Measurements from ENCODE around the gene MEX3B. TPM values are rescaled to one million over a fixed set of nuclear protein-coding genes. Genes with fewer than 3 reads are reported as not detected.

The MEX3B gene
- total and polyA plus RNA-seq, 9 of the 15 experiments (the other 6 are each of a cell fraction or from before 2014, with no cell fraction given): 0.94 to 12.8 (median 3.6) TPM

- TF ChIP-seq CREB3L1 (IDR thresholded peaks at IDR 0.05; ENCODE audit: borderline replicate concordance, low read depth): peak; percentile 54
- no peak for TF ChIP-seq HMGXB4 (CRISPR knock-in tag; IDR thresholded peaks at IDR 0.05)
- TF ChIP-seq SMAD2 (IDR thresholded peaks at IDR 0.05; ENCODE audit: low read depth, low read length): no peak
- no peak for TF ChIP-seq KLF10 (CRISPR knock-in tag; IDR thresholded peaks at IDR 0.05)
- TF ChIP-seq POLR2H (tag; IDR thresholded peaks at IDR 0.05; ENCODE audit: low read depth): peak; percentile 31; the same call in 1 of the 2 replicates
- TF ChIP-seq VEZF1 (CRISPR knock-in tag; IDR thresholded peaks at IDR 0.05): peak; percentile 93
- TF ChIP-seq CTCF (IDR thresholded peaks at IDR 0.05 in 2 of 3, conservative IDR thresholded peaks at IDR 0.05 in 1 of 3; ENCODE audit: insufficient read depth in 2 of 3, low read depth in 1 of 3, low read length in 3 of 3): peak; percentile 66 to 80 (median 80)
- TF ChIP-seq RBM15 (IDR thresholded peaks at IDR 0.05; ENCODE audit: insufficient read depth, low read length): no peak
- TF ChIP-seq HNRNPH1 (optimal IDR thresholded peaks at IDR 0.05; ENCODE audit: low read depth, low read length): no peak
- TF ChIP-seq BRD4 (IDR thresholded peaks at IDR 0.05): 0 out of 2 replicates have a peak, but pooled peaks have one; percentile 44
- no peak for TF ChIP-seq HBP1 (CRISPR knock-in tag; IDR thresholded peaks at IDR 0.05)
Observed at GRCh38 chr15:82046666-82047452, 1.0 kb upstream of the MEX3B start (continued).
